HCT116 (cell line): ENCODE results near the gene THBS1. TPM values are rescaled to one million over a fixed set of nuclear protein-coding genes. Genes with fewer than 3 reads are reported as not detected.

ENCODE experiments used
- ATAC-seq: fragments of 200-7000 bp; cut with Tn5 transposase; 2 replicates; pipeline ENCODE4 v1.9.1; 2020; ENCODE audit warnings: mild to moderate bottlenecking, moderate library complexity
- BruUV-seq: library from RNA; stranded (reverse); fragments of 400-500 nt; replicated peaks from 2 replicates; lab custom pipeline; 2021; lab: Mats Ljungman, UMichigan
- CTCF ChIA-PET: fragments of 300-600 bp; sonication (Branson Sonifier 250); formaldehyde crosslinking; loops from one replicate; lab custom pipeline; 2021; ENCODE audit warnings: antibody characterized with exemption; lab: Charles Lee
- POLR2A ChIA-PET: fragments of 300-600, 350-600 bp; sonication (Branson Sonifier 250); formaldehyde crosslinking; loops from one replicate; lab custom pipeline; 2021; ENCODE audit warnings: antibody characterized with exemption; lab: Charles Lee
- RAD21 ChIA-PET, 2 experiments: fragments of 300-600 bp; sonication (Branson Sonifier 250); formaldehyde crosslinking; loops; one replicate each; lab custom pipeline; 2023; ENCODE audit warnings: low total read pairs in 2 of 2; ENCODE audit not compliant: uncharacterized antibody in 2 of 2, unreplicated experiment in 2 of 2, low non-redundant PET in 1 of 2; lab: Charles Lee
- DNase-seq: peaks from one replicate; pipeline ENCODE4 v3.0.0-alpha.2; 2010; ENCODE audit warnings: low read depth, low spot score
- H2AFZ ChIP-seq: fragments of 200-600 bp; shearing (Covaris generic), sonication (generic); 2 replicates; pipeline ENCODE4 v1.6.1; 2017; ENCODE audit warnings: low read depth, mixed run types, mixed read lengths, antibody characterized with exemption, low read length; ENCODE audit not compliant: poor library complexity, severe bottlenecking
- H3K27ac ChIP-seq: 2 replicates; pipeline ENCODE4 v1.5.1; 2012; ENCODE audit warnings: low read depth, low read length
- H3K27me3 ChIP-seq: fragments of 200-600 bp; sonication (generic); 2 replicates; pipeline ENCODE4 v1.6.1; 2016; ENCODE audit warnings: mixed run types, low read length, mixed read lengths; ENCODE audit not compliant: insufficient read depth
- H3K36me3 ChIP-seq, 2 experiments: fragments of 200-500 bp in 1 of 2; fragments of 200-600 bp in 1 of 2; sonication (Bioruptor generic) in 1 of 2; sonication (generic) in 1 of 2; 2 replicates each; pipeline versions ENCODE4 v1.5.1 to v1.6.1; 2014 to 2016; ENCODE audit warnings: low read length in 2 of 2, inconsistent platforms in 1 of 2, mixed read lengths in 1 of 2, mixed run types in 1 of 2; ENCODE audit not compliant: insufficient read depth in 2 of 2, control insufficient read depth in 1 of 2
- H3K4me1 ChIP-seq, 2 experiments: fragments of 200-600 bp in 1 of 2; sonication (generic) in 1 of 2; 2 replicates each; pipeline versions ENCODE4 v1.5.1 to v1.6.1; 2012 to 2017; ENCODE audit warnings: low read length in 2 of 2, inconsistent platforms in 1 of 2, mild to moderate bottlenecking in 1 of 2, mixed read lengths in 1 of 2, mixed run types in 1 of 2, moderate library complexity in 1 of 2; ENCODE audit not compliant: insufficient read depth in 2 of 2, control insufficient read depth in 1 of 2
- H3K4me2 ChIP-seq: fragments of 200-600 bp; sonication (generic); 2 replicates; pipeline ENCODE4 v1.6.1; 2017; ENCODE audit warnings: mixed run types, low read length, mixed read lengths
- H3K4me3 ChIP-seq, 2 experiments: fragments of 200-600 bp in 1 of 2; sonication (generic) in 1 of 2; replicated peaks in 1 of 2; 2 replicates each; pipeline ENCODE4 v1.5.1; 2011 to 2016; ENCODE audit warnings: low read length in 2 of 2, control low read depth in 1 of 2, low read depth in 1 of 2, mild to moderate bottlenecking in 1 of 2, mixed read lengths in 1 of 2, mixed run types in 1 of 2
- H3K79me2 ChIP-seq: fragments of 200-600 bp; sonication (generic); 2 replicates; pipeline ENCODE4 v1.6.1; 2017; ENCODE audit warnings: mild to moderate bottlenecking, mixed run types, low read length, moderate library complexity, mixed read lengths; ENCODE audit not compliant: insufficient read depth
- H3K9ac ChIP-seq: fragments of 200-600 bp; sonication (generic); 2 replicates; pipeline ENCODE4 v1.6.1; 2016; ENCODE audit warnings: low read length, mixed read lengths
- H3K9me2 ChIP-seq: fragments of 200-600 bp; sonication (generic), shearing (Covaris generic); 2 replicates; pipeline ENCODE4 v1.6.1; 2017; ENCODE audit warnings: mixed run types, mild to moderate bottlenecking, moderate library complexity; ENCODE audit not compliant: insufficient read depth
- H3K9me3 ChIP-seq, 2 experiments: fragments of 200-500 bp in 1 of 2; fragments of 200-600 bp in 1 of 2; sonication (Bioruptor generic) in 1 of 2; sonication (generic) in 1 of 2; 2 replicates each; pipeline ENCODE4 v1.6.1; 2014 to 2017; ENCODE audit warnings: low read length in 2 of 2, mixed read lengths in 2 of 2, inconsistent platforms in 1 of 2, low read depth in 1 of 2, mild to moderate bottlenecking in 1 of 2, mixed run types in 1 of 2, moderate library complexity in 1 of 2; ENCODE audit not compliant: control insufficient read depth in 1 of 2, insufficient read depth in 1 of 2
- H4K20me1 ChIP-seq: fragments of 200-600 bp; sonication (generic), shearing (Covaris generic); 2 replicates; pipeline ENCODE4 v1.6.1; 2017; ENCODE audit warnings: mixed run types, mild to moderate bottlenecking, moderate library complexity; ENCODE audit not compliant: insufficient read depth
- EGR1 ChIP-seq: IDR thresholded peaks from 2 replicates; pipeline ENCODE4 v1.6.1; 2012; ENCODE audit warnings: low read depth
- ELF1 ChIP-seq: IDR thresholded peaks from 2 replicates; pipeline ENCODE4 v1.6.1; 2012; ENCODE audit warnings: low read depth, borderline replicate concordance
- EZH2 ChIP-seq: fragments of 200-600 bp; sonication (generic); IDR thresholded peaks from 2 replicates; pipeline ENCODE4 v1.6.1; 2017; ENCODE audit warnings: antibody characterized with exemption, mixed run types
- EZH2phosphoT487 ChIP-seq: fragments of 200-600 bp; IDR thresholded peaks from 2 replicates; pipeline ENCODE4 v1.6.1; 2018; ENCODE audit warnings: antibody characterized with exemption, borderline replicate concordance
- RAD21 ChIP-seq: IDR thresholded peaks from 2 replicates; pipeline ENCODE4 v1.6.1; 2012; ENCODE audit warnings: low read depth, mild to moderate bottlenecking
- SIN3A ChIP-seq: IDR thresholded peaks from 2 replicates; pipeline ENCODE4 v1.6.1; 2012; ENCODE audit warnings: low read depth
- ZBTB33 ChIP-seq: IDR thresholded peaks from 2 replicates; pipeline ENCODE4 v1.6.1; 2011; ENCODE audit warnings: mild to moderate bottlenecking, low read length, moderate library complexity; ENCODE audit not compliant: insufficient replicate concordance; ENCODE audit errors: extremely low read depth
- intact Hi-C: fragments of 100-400 bp; cut with micrococcal nuclease; formaldehyde crosslinking; loops from 2 replicates; pipeline ENCODE4 v1.10.0; 2022
- total RNA-seq: library from RNA; stranded (reverse); gene quantifications from one replicate; pipeline ENCODE4 v1.2.1, GENCODE V29; 2021; ENCODE audit not compliant: unreplicated experiment
- TF ChIP-seq, protein P1 (sequence below): IDR thresholded peaks from 2 replicates; pipeline ENCODE4 v1.6.1; 2012
- TF ChIP-seq, protein P2 (sequence below): IDR thresholded peaks from 2 replicates; pipeline ENCODE4 v1.6.1; 2012
- TF ChIP-seq, protein P3 (sequence below), 3 experiments: fragments of 200-600 bp in 1 of 3; sonication (generic) in 1 of 3; IDR thresholded peaks in 2 of 3; conservative IDR thresholded peaks in 1 of 3; 2 replicates each; pipeline ENCODE4 v1.5.1; 2012 to 2017; ENCODE audit warnings: low read depth in 2 of 3, low read length in 2 of 3, antibody characterized with exemption in 1 of 3, borderline replicate concordance in 1 of 3, control low read depth in 1 of 3, mild to moderate bottlenecking in 1 of 3, mixed read lengths in 1 of 3, mixed run types in 1 of 3, moderate library complexity in 1 of 3; ENCODE audit not compliant: insufficient read depth in 1 of 3

Gene THBS1
- total RNA-seq, 1 experiment from 2014 or later, result 6.3 TPM

GRCh38 chr15:39605146-39605545 is 24.3 kb downstream of the THBS1 start:
- H3K4me2 ChIP-seq, result no peak overlapping the region
- no TSS peak for BruUV-seq
- TF ChIP-seq, protein P1, sequence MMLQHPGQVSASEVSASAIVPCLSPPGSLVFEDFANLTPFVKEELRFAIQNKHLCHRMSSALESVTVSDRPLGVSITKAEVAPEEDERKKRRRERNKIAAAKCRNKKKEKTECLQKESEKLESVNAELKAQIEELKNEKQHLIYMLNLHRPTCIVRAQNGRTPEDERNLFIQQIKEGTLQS, result no peak
- TF ChIP-seq SIN3A, result no peak
- TF ChIP-seq ZBTB33, result no peak
- no peak for TF ChIP-seq EZH2
- TF ChIP-seq, protein P2, sequence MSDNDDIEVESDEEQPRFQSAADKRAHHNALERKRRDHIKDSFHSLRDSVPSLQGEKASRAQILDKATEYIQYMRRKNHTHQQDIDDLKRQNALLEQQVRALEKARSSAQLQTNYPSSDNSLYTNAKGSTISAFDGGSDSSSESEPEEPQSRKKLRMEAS, result no peak
- TF ChIP-seq EZH2phosphoT487, result no peak
- no peak for TF ChIP-seq ELF1
- no peak for TF ChIP-seq EGR1
- TF ChIP-seq, protein P3, sequence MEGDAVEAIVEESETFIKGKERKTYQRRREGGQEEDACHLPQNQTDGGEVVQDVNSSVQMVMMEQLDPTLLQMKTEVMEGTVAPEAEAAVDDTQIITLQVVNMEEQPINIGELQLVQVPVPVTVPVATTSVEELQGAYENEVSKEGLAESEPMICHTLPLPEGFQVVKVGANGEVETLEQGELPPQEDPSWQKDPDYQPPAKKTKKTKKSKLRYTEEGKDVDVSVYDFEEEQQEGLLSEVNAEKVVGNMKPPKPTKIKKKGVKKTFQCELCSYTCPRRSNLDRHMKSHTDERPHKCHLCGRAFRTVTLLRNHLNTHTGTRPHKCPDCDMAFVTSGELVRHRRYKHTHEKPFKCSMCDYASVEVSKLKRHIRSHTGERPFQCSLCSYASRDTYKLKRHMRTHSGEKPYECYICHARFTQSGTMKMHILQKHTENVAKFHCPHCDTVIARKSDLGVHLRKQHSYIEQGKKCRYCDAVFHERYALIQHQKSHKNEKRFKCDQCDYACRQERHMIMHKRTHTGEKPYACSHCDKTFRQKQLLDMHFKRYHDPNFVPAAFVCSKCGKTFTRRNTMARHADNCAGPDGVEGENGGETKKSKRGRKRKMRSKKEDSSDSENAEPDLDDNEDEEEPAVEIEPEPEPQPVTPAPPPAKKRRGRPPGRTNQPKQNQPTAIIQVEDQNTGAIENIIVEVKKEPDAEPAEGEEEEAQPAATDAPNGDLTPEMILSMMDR (IDR thresholded peaks at IDR 0.05 in 2 of 3, conservative IDR thresholded peaks at IDR 0.05 in 1 of 3; ENCODE audit: borderline replicate concordance in 1 of 3, insufficient read depth in 1 of 3, low read depth in 2 of 3, low read length in 2 of 3), result no peak
- TF ChIP-seq RAD21, result no peak
- TF ChIP-seq, all 23 proteins: peak for 0
- Histone ChIP-seq H3K36me3 (no peaks in the 10 kb centered on the region), H3K4me3 (no peak overlapping the region), H3K9me3 (no peaks in the 10 kb centered on the region), H3K27ac (no peak overlapping the region), H4K20me1 (no peaks in the 10 kb centered on the region), H3K27me3 (no peaks in the 10 kb centered on the region), H3K79me2 (no peaks in the 10 kb centered on the region), H3K9me2 (no peaks in the 10 kb centered on the region; the same call in 1 of the 2 replicates), H3K4me1 (no peaks in the 10 kb centered on the region), H2AFZ (no peak overlapping the region), H3K9ac (no peak overlapping the region)
- ATAC-seq, result no peak
- ChIA-PET CTCF (interaction anchor here (1.5 kb wide), 1 partner anchor 23 kb away, joined by 3 read pairs; no protein-coding TSS in a partner anchor), POLR2A (no interaction called here), RAD21 (no interaction called here)
- no peak for DNase-seq
- intact Hi-C loops, result no loop called here
